ENCODE data around the gene SP6. TPM values are rescaled to one million over a fixed set of nuclear protein-coding genes. Genes with fewer than 3 reads are reported as not detected.

Gene SP6
- total RNA-seq, 2 donors from 2014 or later = 0.16 to 0.23 TPM

DNA sequence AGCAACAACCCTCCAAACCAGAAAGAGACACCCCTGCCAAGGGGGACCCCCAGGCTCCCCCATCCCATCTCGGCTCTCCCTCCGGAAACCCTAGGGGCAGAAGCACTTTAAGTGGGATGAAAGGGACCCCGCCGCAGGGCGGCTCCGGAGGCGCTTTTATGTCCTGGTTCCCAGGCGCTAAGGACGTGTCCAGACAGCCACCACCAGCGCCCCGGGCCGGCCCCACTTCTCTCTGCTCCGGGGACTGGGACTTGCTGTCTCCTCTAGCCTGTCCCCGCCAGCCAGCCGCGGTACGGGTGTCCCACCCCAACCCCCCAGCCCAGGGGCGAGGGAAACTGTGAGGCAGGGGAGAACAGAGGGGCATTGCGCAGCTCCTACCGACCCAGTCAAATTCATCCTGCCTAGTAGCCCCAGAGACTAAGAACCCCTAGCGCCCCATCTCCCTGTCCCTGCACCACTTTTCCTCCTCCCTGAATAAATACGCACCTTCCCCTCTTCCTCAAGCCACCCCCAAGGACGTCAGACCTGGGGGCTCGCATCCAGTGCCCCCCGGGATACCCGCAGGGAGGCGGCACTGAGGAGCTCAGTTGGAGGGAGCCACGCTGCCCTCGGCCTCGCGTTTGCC lies 4.1 kb downstream of the SP6 start:
- H3K9me3 Mint-ChIP-seq = no peaks in the 10 kb centered on the region
- peak in 1 of 2 donors; percentile 4 for ATAC-seq
- DNase-seq (ENCODE audit: low spot score in 2 of 2) = no peak
- no peak overlapping the region for H3K27ac Mint-ChIP-seq
- H3K36me3 Mint-ChIP-seq = no peaks in the 10 kb centered on the region

GRCh38 chr17:47845716-47846075 lies 5.3 kb downstream of the SP6 start:
- H3K27ac Mint-ChIP-seq = no peak overlapping the region
- DNase-seq (ENCODE audit: low spot score in 2 of 2) (no peak), ATAC-seq (no peak)
- no peaks in the 10 kb centered on the region for H3K9me3 Mint-ChIP-seq
- peaks cover 0 to 6% of the 10 kb centered on the region in 2 donors for H3K36me3 Mint-ChIP-seq

DNA sequence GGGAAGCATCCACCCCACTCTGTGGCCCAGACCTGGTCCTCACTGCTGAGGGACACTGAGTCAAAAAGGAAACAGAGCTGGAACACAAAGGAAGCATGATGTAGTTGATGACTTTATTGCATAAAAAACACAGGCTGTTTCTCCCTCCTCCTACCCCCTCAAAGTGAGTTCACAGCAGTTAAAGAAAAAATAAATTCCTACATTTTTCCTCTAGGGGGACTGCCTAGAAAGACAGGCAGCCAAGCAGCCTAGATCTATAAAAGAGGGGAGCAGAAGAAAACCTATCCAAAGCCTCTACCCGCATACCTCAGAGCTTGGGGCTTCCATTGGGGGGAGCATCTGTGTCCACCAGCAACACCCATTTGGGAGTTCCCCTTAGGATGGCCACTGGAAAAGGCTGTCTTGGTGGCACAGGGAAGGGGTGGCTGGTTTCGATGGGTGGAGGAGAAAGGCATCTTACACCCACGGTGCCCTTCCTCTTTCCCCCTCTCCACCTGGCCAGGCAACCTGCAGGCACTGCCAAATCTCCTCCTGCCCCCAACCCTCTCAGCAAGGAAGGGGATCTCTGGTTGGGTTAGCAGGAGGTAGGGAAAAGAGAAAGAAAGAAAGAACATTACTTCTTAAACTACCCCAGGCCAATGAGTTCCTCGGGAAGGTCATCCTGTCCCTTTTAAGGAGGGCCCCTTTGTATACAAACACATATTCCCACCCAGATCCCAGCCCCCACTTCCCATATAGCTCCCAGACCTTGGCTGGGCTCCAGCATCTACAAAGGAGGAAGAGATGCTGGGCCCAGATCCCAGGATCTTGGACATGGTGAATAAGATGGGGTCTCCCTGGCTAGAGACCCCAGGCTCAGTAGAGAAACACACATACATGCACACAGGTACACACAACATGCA lies 5.9 kb downstream of the SP6 start:
- no peaks in the 10 kb centered on the region for H3K9me3 Mint-ChIP-seq
- no peak overlapping the region for H3K27ac Mint-ChIP-seq
- ATAC-seq (no peak), DNase-seq (ENCODE audit: low spot score in 2 of 2) (no peak)
- peaks cover 6% of the 10 kb centered on the region in 2 donors for H3K36me3 Mint-ChIP-seq

GRCh38 chr17:47844227-47844626 lies 6.7 kb downstream of the SP6 start:
- H3K9me3 Mint-ChIP-seq = no peaks in the 10 kb centered on the region
- no peak for ATAC-seq

GRCh38 chr17:47843391-47843730 lies 7.6 kb downstream of the SP6 start:
- no peaks in the 10 kb centered on the region for H3K9me3 Mint-ChIP-seq
- ATAC-seq = no peak
- DNase-seq (ENCODE audit: low spot score in 2 of 2) = no peak
- H3K36me3 Mint-ChIP-seq = peaks cover 6 to 8% of the 10 kb centered on the region in 2 donors
- no peak overlapping the region for H3K27ac Mint-ChIP-seq

More at GRCh38 chr17:47844227-47844626, 6.7 kb downstream of the SP6 start:
- H3K36me3 Mint-ChIP-seq = peaks cover 6 to 8% of the 10 kb centered on the region in 2 donors
- no peak for DNase-seq (ENCODE audit: low spot score in 2 of 2)
- no peak overlapping the region for H3K27ac Mint-ChIP-seq

DNA sequence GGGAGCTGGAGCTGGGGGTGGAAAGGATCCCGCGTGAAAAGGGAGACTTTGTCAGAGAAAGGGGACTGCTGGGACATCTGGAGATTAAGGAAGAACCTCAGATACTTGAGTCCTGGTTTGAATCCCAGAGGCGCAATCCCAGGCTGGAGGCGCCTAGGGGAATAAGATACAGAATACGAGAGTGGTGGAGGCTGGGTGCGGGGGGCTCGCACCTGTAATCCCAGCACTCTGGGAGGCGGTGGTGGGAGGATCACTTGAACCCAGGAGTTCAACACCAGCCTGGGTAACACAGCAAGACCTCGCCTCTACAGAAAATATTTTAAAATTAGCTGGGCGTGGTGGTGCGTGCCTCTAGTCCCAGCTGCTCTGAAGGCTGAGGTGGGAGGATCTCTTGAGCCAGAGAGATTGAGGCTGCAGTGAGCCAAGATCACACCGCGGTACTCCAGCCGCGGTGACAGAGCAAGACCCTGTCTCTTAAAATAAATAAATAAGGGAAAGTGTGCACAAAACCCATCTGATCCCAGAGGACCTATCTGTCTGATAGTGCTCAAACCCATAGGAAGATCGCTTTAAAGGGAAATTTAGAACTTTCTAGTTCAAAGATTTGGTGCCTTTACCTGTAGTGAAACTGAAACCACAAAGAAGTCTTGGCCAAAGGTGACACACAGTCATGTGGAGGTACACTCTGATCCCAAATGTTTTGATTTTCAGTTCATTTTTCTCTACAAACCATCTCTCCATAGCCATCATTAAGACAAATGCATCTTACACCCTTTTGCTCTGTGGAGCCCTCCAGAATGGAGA lies 9.3 kb downstream of the SP6 start:
- DNase-seq (ENCODE audit: low spot score in 2 of 2) (no peak), ATAC-seq (no peak)
- Mint-ChIP-seq H3K36me3 (peaks cover 6 to 8% of the 10 kb centered on the region in 2 donors), H3K9me3 (no peaks in the 10 kb centered on the region), H3K27ac (peak overlapping the region; percentile 90 to 95)

- no peaks in the 10 kb centered on the region for H3K9me3 Mint-ChIP-seq
- ATAC-seq (peak; percentile 90 to 93), DNase-seq (ENCODE audit: low spot score in 2 of 2) (peak; percentile 95 to 98)
- peak within 1 kb of the TSS; percentile 90 to 95 for H3K27ac Mint-ChIP-seq
- peaks cover 6 to 8% of the 10 kb centered on the region in 2 donors for H3K36me3 Mint-ChIP-seq
Observed at GRCh38 chr17:47840742-47841487, 10.0 kb downstream of the SP6 start, which contains the start of gene SCRN2. Gene SCRN2, minus strand, starts transcription at chr17:47841273. Its CDS starts 430 bp downstream, at chr17:47840843.

DNA sequence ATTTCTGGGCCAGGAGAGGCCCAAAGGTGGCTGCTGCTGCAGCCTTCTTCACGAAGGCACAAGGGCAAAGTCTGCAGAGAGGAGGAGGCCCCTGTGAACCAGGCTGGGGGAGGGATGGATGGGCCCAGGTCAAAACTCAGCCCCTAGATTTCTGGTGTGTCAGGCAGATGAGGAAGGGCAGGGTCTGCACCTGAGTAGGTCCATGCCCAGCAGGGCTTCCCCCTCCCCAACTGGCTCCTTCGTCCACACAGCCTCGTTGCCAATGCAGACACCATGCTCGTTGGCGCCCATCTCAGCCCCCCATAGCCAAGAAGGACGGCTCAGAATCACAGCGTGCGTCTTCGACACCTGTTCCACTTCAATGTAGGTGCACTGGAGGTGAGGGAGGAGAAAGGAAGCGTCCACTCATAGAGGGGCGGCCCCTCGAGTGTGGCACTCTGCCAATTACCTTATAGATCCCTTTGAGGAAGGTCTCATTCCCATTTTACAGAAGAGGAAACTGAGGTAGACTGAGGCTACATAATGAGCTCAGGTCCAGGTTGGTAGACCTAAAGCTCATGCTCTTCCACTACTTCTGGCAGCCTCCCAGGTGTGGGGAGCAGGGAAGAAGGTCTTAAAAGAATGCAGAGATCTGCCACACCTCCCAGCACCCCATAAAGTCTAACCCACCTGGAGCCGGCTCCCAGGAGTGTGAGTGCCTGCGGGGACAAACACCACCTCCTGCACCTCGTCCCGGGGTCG lies 10.8 kb downstream of the SP6 start:
- Mint-ChIP-seq H3K9me3 (no peaks in the 10 kb centered on the region), H3K36me3 (peaks cover 6 to 8% of the 10 kb centered on the region in 2 donors), H3K27ac (peak overlapping the region; percentile 77 to 90)
- DNase-seq (ENCODE audit: low spot score in 2 of 2) (no peak), ATAC-seq (no peak)

DNA sequence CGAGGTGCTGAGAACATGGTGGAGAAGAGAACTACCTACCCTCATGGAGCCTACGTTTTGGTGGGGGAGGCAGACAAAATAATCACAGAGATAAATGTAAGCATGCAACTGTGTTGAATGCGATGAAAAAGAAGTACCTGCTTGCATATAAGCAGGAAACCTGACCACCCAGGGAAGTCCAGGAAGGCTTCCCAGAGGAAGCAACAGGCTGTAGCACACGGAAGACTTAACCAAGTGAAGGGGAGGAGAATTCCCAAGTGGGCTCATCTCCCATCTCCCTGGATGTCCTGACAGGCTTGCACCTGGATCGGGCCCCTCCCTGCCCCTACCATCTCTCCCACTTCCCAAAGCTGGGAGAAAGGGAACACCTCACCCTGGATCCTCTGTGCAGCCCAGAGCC lies 11.9 kb downstream of the SP6 start:
- H3K36me3 Mint-ChIP-seq = peaks cover 6 to 8% of the 10 kb centered on the region in 2 donors
- H3K9me3 Mint-ChIP-seq = no peaks in the 10 kb centered on the region
- ATAC-seq (no peak), DNase-seq (ENCODE audit: low spot score in 2 of 2) (no peak)
- H3K27ac Mint-ChIP-seq = no peak overlapping the region

DNA sequence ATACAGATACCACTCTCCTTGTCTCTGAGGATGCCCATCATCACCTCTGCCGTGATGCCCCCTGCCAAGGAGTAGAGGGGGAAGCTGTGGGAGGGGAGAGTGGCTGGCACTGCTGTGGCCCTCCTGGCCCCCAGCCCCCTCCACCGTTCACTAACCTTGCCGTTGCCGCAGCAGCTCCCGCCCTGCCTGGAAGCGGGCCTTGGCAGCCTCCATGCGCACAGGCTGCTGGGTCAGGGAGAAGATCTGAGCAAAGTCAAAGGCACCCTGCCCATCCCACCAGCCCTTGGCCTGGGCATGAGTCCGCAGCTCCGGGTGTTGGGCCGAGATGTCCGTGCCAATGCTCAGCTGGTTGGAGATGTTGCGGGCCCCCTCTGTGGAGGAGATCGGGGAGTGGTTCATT lies 12.3 kb downstream of the SP6 start:
- ATAC-seq = no peak
- Mint-ChIP-seq H3K9me3 (no peaks in the 10 kb centered on the region), H3K36me3 (peaks cover 6 to 8% of the 10 kb centered on the region in 2 donors), H3K27ac (no peak overlapping the region)
- no peak for DNase-seq (ENCODE audit: low spot score in 2 of 2)

DNA sequence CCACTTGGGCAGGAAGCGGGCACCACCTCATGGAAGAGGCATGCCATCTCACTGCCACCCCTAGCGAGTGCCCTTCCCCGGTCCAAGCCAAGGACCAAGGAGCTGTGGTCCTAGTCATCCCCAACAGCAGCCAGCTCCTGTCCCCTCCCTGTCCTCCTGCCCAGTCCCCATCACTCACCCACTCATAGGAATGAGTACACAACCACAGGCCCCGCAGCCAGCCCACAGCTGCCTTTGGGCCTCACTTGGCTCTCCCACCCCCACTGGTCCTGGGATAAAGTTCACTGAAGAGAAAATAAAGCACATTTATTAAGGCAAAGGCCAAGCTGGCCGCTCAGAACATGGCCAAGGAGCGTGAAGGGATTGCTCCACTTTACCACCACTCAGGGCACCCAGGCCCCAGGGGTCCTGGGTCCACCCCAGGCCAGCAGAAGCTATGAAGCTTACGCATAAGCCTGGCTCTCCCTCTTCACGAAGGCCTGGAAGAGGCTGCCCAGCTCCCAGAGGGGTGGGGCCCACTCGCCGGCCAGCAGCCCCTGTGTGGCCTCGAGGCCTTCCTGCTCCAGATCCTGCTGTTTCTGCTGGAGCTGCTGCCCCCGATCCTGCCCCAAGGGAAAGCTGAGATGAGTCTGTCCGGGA lies 13.4 kb downstream of the SP6 start:
- Mint-ChIP-seq H3K9me3 (no peaks in the 10 kb centered on the region), H3K27ac (peak overlapping the region; percentile 47), H3K36me3 (peaks cover 6 to 8% of the 10 kb centered on the region in 2 donors)
- DNase-seq (ENCODE audit: low spot score in 2 of 2) (no peak), ATAC-seq (no peak)

- DNase-seq (ENCODE audit: low spot score in 2 of 2) (no peak), ATAC-seq (no peak)
- Mint-ChIP-seq H3K9me3 (no peaks in the 10 kb centered on the region), H3K27ac (peak overlapping the region in 1 of 2 donors; percentile 47), H3K36me3 (peaks cover 6 to 8% of the 10 kb centered on the region in 2 donors)
Observed at GRCh38 chr17:47836601-47837000, 14.4 kb downstream of the SP6 start.

DNA sequence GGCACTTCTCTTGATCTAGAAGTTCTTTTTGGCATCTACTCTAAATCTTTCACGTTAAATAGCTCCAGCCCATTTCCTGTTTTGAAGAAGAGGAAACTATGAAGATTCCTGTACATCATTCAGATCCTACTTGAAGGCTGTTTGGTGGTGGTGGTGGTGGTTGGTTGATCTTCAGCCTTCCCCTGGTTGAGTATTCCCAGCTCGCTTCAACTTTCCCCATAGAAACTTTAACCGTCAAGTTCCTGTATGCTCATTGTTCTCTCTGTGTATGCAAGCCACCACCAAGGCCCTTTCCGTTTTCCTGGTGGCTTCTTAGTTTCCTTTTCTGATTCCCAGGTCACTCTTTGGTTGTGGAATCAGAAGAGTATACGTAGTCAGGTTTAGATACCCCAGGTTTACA lies 16.2 kb downstream of the SP6 start:
- Mint-ChIP-seq H3K9me3 (no peaks in the 10 kb centered on the region), H3K36me3 (peaks cover 6% of the 10 kb centered on the region in 2 donors), H3K27ac (peak overlapping the region; percentile 19 to 75)
- ATAC-seq (no peak), DNase-seq (ENCODE audit: low spot score in 2 of 2) (no peak)

DNA sequence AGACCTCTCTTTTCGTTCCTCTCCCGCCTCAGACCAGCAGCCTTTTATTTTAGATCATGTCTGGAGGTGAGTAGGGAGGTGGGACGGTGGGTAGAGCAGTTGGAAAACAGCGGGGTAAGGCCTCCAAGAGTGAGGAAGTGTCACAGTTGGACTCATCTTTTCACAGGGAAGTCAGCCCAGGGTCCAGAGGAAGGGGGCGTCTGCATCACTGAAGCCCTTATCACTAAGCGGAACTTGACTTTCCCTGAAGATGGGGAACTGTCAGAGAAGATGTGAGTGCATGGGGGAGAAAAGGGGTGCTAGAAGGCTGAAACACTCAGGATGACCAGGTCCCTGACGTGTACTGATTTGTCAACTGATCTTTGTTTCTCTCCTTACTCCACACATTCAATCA lies 19.0 kb downstream of the SP6 start:
- ATAC-seq = peak in 1 of 2 donors; percentile 3
- H3K36me3 Mint-ChIP-seq = peaks cover 6 to 15% of the 10 kb centered on the region in 2 donors
- peak overlapping the region; percentile 89 for H3K27ac Mint-ChIP-seq
- DNase-seq (ENCODE audit: low spot score in 2 of 2) = no peak
- no peaks in the 10 kb centered on the region for H3K9me3 Mint-ChIP-seq
